ENCODE data around the gene ZNF592. TPM values are rescaled to one million over a fixed set of nuclear protein-coding genes. Genes with fewer than 3 reads are reported as not detected.
"Not testable (repeated sequence)": the region's sequence is repeated elsewhere in the genome, so short reads cannot be mapped to it uniquely, and the experiment has no call there.

Gene ZNF592
- total RNA-seq, 1 experiment from 2014 or later = 7.4 TPM

GRCh38 chr15:84747416-84748273, 747 bp upstream of the ZNF592 start:
- peak; percentile 76 for DNase-seq (ENCODE audit: low read depth)

- DNase-seq (ENCODE audit: low read depth) = peak; percentile 56
Observed at GRCh38 chr15:84749111-84749991, 959 bp downstream of the ZNF592 start.

- no peak for DNase-seq (ENCODE audit: low read depth)
Observed at GRCh38 chr15:84750583-84751092, 2.2 kb downstream of the ZNF592 start.

DNA sequence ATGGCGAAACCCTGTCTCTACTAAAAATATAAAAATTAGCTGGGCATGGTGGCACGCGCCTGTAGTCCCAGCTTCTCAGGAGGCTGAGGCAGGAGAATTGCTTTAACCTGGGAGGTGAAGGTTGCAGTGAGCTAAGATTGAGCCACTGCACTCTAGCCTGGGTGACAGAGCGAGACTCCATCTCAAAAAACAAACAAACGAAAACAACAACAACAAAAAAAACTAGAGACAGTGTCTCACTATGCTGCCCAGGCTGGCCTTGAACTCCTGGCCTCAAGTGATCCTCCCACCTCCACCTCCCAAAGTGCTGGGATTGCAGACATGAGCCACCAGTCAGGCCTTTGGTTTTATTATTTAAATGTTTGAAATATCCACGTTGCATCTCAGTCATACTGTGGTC, 3.3 kb downstream of the ZNF592 start:
- DNase-seq (ENCODE audit: low read depth) = not testable (repeated sequence)

GRCh38 chr15:84752195-84752594, 3.8 kb downstream of the ZNF592 start:
- DNase-seq (ENCODE audit: low read depth) = no peak

DNA sequence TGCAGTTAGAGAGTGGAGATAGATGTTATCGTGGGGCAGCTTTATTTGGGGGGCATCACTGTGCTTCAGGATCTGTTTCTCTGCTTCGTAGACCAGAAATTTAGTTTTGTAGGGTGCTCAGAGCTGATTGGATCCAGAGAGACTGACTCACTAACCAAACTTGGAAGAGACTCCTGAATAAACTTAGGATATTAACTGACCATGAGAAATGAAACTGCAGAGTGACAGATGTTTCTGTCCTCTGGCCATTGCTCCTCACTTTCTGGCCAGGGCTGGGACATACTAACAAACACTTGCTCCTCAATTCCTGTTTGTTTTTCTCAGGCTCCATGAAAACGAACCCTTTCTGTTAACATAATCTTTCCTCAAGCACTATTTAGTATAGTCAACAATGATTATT, 4.3 kb downstream of the ZNF592 start:
- DNase-seq (ENCODE audit: low read depth) = peak; percentile 67

DNA sequence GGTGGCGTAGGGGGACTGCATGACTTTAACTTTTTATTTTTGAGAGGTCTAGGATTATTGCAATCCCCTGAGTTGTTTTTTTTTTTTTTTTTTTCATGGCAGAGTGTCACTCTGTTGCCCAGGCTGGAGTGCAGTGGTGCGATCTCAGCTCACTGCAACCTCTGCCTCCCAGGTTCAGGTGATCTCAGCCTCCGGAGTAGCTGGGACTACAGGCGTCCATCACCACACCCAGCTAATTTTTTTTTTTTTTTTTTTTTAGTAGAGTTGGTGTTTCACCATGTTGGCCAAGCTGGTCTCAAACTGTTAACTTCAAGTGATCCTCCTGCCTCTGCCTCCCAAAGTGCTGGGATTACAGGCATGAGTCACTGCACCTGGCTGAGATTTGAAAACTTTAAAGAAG, 6.5 kb downstream of the ZNF592 start:
- DNase-seq (ENCODE audit: low read depth) = not testable (repeated sequence)

DNA sequence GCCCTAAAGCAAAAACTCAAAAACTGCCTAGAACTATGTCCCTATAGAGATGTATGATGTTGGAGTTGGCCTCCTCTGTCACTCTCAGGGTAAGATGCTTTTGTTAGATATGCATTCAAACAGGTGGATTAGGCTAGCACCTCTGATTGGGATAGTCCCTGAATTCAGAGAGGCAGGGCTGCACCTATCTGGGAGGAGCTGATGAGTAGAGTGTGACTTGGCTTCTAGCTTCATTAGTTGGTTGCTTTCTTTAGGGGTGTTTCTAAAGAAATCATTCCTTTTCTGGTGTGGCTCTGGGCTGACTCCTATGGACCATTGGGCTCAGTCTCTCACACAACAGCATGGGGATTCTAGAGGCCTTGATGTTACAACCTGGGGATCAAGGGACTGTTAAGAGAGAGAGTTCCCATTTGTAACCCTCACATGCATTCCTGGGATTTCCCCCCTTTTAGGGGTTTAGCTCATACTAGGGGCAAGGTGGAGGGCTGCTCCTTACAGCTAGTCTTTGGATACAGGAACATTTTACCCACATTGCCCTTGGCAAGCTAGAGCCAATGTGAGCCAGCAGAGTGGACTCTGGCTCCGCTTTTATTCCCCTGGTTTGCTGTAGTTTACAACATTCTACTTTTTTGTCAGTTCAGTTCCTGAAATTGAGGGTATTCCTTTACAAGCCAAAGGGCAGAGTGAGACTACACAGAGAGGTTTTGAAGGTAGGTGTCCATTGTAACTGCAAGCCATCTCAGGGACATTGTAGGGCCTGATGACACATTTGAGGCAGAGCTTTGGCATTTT, 7.5 kb downstream of the ZNF592 start:
- DNase-seq (ENCODE audit: low read depth) = no peak

GRCh38 chr15:84759018-84759417, 10.6 kb downstream of the ZNF592 start:
- no peak for DNase-seq (ENCODE audit: low read depth)

DNA sequence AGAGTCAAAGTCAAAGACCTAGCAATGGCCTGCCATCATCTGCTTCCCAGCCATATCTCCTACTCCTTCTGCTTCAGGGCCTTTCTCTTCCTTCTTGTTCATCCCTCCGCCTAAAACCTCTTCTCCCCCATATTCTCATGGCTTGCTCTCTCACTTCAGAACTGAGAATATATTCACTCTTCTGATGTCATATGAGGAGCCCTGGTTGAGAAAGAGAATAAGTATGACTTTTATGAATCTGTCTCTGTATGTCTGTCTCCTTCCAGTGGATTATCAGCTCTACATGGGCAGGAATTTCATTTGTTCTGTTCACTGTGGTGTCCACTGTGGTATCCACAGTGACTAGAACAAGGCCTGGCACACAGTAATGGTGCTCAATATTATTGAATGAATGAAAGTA, 11.8 kb downstream of the ZNF592 start:
- no peak for DNase-seq (ENCODE audit: low read depth)

DNA sequence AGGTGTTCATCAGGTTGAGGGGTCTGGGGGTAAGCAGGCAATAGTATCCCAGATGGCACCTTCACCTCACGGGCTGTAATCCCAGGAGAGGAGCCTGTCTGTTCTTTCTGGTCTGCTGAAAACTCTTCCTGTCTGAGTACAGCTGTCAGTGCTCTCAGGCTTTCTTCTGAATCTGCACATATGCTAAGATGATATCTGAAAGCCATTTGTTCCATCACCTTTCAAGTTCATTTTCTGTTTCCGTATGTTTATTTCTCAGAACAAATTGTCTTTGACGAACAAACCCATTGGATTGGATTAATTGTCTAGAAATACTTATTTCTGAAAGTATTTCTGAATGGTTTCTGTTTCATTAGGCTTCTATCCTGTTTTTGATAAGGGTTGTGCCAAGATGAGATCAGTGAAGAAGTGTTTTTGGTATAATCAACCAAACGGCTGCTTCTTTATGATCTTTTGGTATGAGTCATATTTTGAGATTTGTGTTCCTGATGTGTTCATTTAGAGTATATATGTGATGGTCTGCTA, 13.3 kb downstream of the ZNF592 start:
- no peak for DNase-seq (ENCODE audit: low read depth)

DNA sequence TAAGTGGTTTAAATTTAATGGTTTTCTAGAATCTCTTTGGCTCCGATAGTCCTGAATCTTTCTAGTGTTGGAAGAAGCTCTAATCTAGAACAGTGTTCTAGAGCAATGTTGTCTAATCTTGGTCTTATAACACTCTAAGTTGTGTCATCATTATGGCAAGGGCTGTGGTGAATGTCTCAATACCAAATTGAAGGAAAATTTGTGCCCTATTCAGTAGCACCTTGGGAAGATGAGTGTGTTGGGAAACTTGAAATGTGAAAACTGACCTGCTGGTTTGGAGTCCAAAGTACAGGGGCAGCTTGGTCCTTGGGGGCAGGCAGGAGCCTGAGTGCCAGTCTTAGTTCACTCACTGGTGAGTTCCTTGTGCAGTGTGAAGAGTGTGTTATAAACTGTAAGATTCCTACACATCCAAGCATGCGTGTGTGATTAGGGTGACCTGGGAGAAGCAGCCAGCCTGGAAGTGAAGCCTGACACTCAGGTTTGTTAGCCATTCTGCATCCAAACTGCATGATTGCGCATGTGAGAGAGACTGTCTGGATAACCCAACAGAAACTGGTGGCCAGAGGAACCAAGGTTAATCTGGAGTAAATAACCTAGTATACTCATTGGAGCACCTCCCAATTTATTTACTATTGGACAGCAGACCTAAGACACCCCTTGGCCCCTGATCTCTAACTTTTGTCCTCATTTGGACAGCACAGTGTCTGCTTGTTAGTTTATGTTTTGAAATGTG, 14.6 kb downstream of the ZNF592 start:
- DNase-seq (ENCODE audit: low read depth) = no peak

- DNase-seq (ENCODE audit: low read depth) = no peak
Observed at GRCh38 chr15:84764585-84764984, 16.2 kb downstream of the ZNF592 start.

DNA sequence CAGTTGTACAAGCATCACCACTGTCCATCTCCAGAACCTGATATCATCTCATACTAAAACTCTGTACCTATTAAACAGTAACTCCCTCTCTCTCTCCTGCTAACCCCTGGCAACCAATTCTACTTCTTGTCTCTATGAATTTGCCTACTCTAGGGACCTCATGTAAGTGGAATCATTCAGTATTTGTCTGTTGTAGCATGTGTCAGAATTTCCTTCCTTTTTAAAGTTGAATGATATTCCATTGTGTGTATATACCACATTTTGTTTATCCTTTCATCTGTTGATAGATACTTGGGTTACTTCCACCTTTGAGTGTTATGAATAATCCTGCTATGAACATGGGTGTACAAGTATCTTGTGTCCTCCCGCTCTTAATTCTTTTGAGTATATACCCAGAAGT, 16.6 kb downstream of the ZNF592 start:
- no peak for DNase-seq (ENCODE audit: low read depth)

- DNase-seq (ENCODE audit: low read depth) = no peak
Observed at GRCh38 chr15:84765675-84766074, 17.3 kb downstream of the ZNF592 start.

GRCh38 chr15:84766461-84767035, 18.2 kb downstream of the ZNF592 start:
- DNase-seq (ENCODE audit: low read depth) = peak; percentile 42

GRCh38 chr15:84772031-84772430, 23.6 kb downstream of the ZNF592 start:
- DNase-seq (ENCODE audit: low read depth) = no peak

- no peak for DNase-seq (ENCODE audit: low read depth)
Observed at GRCh38 chr15:84772467-84772866, 24.1 kb downstream of the ZNF592 start.

- DNase-seq (ENCODE audit: low read depth) = no peak
Observed at GRCh38 chr15:84773716-84774115, 25.3 kb downstream of the ZNF592 start.

- peak; percentile 50 for DNase-seq (ENCODE audit: low read depth)
Observed at GRCh38 chr15:84775867-84776449, 27.6 kb downstream of the ZNF592 start.
